ENCODE results near the gene SYNGR4. TPM values are rescaled to one million over a fixed set of nuclear protein-coding genes. Genes with fewer than 3 reads are reported as not detected.

The SYNGR4 gene
- total and polyA plus RNA-seq, 2 donors (not counting 1 experiment from before 2014, with no cell fraction given) = not detected

- Histone ChIP-seq H4K20me1 (ENCODE audit: control insufficient read depth, extremely low read depth, insufficient read depth, low read length) (no peaks in the 10 kb centered on the region), H3K4me1 (ENCODE audit: control insufficient read depth, extremely low read depth, insufficient read depth, low read length) (no peaks in the 10 kb centered on the region), H3K9ac (ENCODE audit: insufficient read depth, low read length) (no peak overlapping the region), H3K79me2 (ENCODE audit: control insufficient read depth, insufficient read depth, low read length) (peaks cover 12% of the 10 kb centered on the region), H3K36me3 (ENCODE audit: control insufficient read depth, insufficient read depth, low read length) (no peaks in the 10 kb centered on the region), H3K27me3 (ENCODE audit: control insufficient read depth, insufficient read depth, low read length) (peaks cover 32% of the 10 kb centered on the region), H3K4me3 (replicated peaks in 1 of 4; ENCODE audit: control extremely low read depth in 1 of 4, insufficient read depth in 1 of 4, low read depth in 3 of 4, low read length in 4 of 4) (no peak overlapping the region), H2AFZ (ENCODE audit: low read length) (no peak overlapping the region), H3K27ac (ENCODE audit: insufficient read depth, low read length) (no peak overlapping the region), H3K4me2 (ENCODE audit: extremely low read depth, insufficient read depth, low read length) (no peak overlapping the region), H3K9me3 (ENCODE audit: control insufficient read depth, insufficient read depth, low read depth, low read length) (no peaks in the 10 kb centered on the region)
- no peak for DNase-seq (ENCODE audit: low read depth in 2 of 2)
- no peak for TF ChIP-seq EZH2 (IDR thresholded peaks at IDR 0.05; ENCODE audit: low read length, missing control alignments)
- no peak for TF ChIP-seq CTCF (conservative IDR thresholded peaks at IDR 0.05 in 1 of 2, IDR thresholded peaks at IDR 0.05 in 1 of 2; ENCODE audit: low read depth in 1 of 2, low read length in 2 of 2)
Observed at GRCh38 chr19:48395170-48395455, 30.9 kb downstream of the SYNGR4 start.

- no peak for DNase-seq (ENCODE audit: low read depth in 2 of 2)
- Histone ChIP-seq H4K20me1 (ENCODE audit: control insufficient read depth, extremely low read depth, insufficient read depth, low read length) (no peaks in the 10 kb centered on the region), H3K27me3 (ENCODE audit: control insufficient read depth, insufficient read depth, low read length) (peaks cover 32% of the 10 kb centered on the region), H3K79me2 (ENCODE audit: control insufficient read depth, insufficient read depth, low read length) (peaks cover 8% of the 10 kb centered on the region), H3K4me2 (ENCODE audit: extremely low read depth, insufficient read depth, low read length) (no peak overlapping the region), H2AFZ (ENCODE audit: low read length) (no peak overlapping the region), H3K9ac (ENCODE audit: insufficient read depth, low read length) (no peak overlapping the region), H3K4me1 (ENCODE audit: control insufficient read depth, extremely low read depth, insufficient read depth, low read length) (no peaks in the 10 kb centered on the region), H3K36me3 (ENCODE audit: control insufficient read depth, insufficient read depth, low read length) (no peaks in the 10 kb centered on the region), H3K4me3 (replicated peaks in 1 of 4; ENCODE audit: control extremely low read depth in 1 of 4, insufficient read depth in 1 of 4, low read depth in 3 of 4, low read length in 4 of 4) (no peak overlapping the region), H3K9me3 (ENCODE audit: control insufficient read depth, insufficient read depth, low read depth, low read length) (no peaks in the 10 kb centered on the region), H3K27ac (ENCODE audit: insufficient read depth, low read length) (no peak overlapping the region)
- no peak for TF ChIP-seq EZH2 (IDR thresholded peaks at IDR 0.05; ENCODE audit: low read length, missing control alignments)
- no peak for TF ChIP-seq CTCF (conservative IDR thresholded peaks at IDR 0.05 in 1 of 2, IDR thresholded peaks at IDR 0.05 in 1 of 2; ENCODE audit: low read depth in 1 of 2, low read length in 2 of 2)
Observed at GRCh38 chr19:48395499-48395898, 31.3 kb downstream of the SYNGR4 start.

GRCh38 chr19:48396016-48396823 lies 32.1 kb downstream of the SYNGR4 start:
- Histone ChIP-seq H3K4me2 (ENCODE audit: extremely low read depth, insufficient read depth, low read length) (no peak overlapping the region), H4K20me1 (ENCODE audit: control insufficient read depth, extremely low read depth, insufficient read depth, low read length) (no peaks in the 10 kb centered on the region), H3K36me3 (ENCODE audit: control insufficient read depth, insufficient read depth, low read length) (no peaks in the 10 kb centered on the region), H3K27me3 (ENCODE audit: control insufficient read depth, insufficient read depth, low read length) (peaks cover 32% of the 10 kb centered on the region), H3K79me2 (ENCODE audit: control insufficient read depth, insufficient read depth, low read length) (peaks cover 1% of the 10 kb centered on the region), H3K9ac (ENCODE audit: insufficient read depth, low read length) (no peak overlapping the region), H3K4me1 (ENCODE audit: control insufficient read depth, extremely low read depth, insufficient read depth, low read length) (no peaks in the 10 kb centered on the region), H3K9me3 (ENCODE audit: control insufficient read depth, insufficient read depth, low read depth, low read length) (no peaks in the 10 kb centered on the region), H2AFZ (ENCODE audit: low read length) (no peak overlapping the region), H3K4me3 (replicated peaks in 1 of 4; ENCODE audit: control extremely low read depth in 1 of 4, insufficient read depth in 1 of 4, low read depth in 3 of 4, low read length in 4 of 4) (no peak overlapping the region), H3K27ac (ENCODE audit: insufficient read depth, low read length) (no peak overlapping the region)
- no peak for DNase-seq (ENCODE audit: low read depth in 2 of 2)
- TF ChIP-seq CTCF (conservative IDR thresholded peaks at IDR 0.05 in 1 of 2, IDR thresholded peaks at IDR 0.05 in 1 of 2; ENCODE audit: low read depth in 1 of 2, low read length in 2 of 2) (no peak), EZH2 (IDR thresholded peaks at IDR 0.05; ENCODE audit: low read length, missing control alignments) (no peak)
